NCI-H1436 (cell line): Measurements from ENCODE around the gene LHFPL2.

Source experiments
- DNase-seq: peaks from one replicate; lab custom pipeline; 2025; lab: John Stamatoyannopoulos, UW

LHFPL2 gene

GRCh38 chr5:78595458-78595921, 53.1 kb downstream of the LHFPL2 start:
- DNase-seq = no peak

DNA sequence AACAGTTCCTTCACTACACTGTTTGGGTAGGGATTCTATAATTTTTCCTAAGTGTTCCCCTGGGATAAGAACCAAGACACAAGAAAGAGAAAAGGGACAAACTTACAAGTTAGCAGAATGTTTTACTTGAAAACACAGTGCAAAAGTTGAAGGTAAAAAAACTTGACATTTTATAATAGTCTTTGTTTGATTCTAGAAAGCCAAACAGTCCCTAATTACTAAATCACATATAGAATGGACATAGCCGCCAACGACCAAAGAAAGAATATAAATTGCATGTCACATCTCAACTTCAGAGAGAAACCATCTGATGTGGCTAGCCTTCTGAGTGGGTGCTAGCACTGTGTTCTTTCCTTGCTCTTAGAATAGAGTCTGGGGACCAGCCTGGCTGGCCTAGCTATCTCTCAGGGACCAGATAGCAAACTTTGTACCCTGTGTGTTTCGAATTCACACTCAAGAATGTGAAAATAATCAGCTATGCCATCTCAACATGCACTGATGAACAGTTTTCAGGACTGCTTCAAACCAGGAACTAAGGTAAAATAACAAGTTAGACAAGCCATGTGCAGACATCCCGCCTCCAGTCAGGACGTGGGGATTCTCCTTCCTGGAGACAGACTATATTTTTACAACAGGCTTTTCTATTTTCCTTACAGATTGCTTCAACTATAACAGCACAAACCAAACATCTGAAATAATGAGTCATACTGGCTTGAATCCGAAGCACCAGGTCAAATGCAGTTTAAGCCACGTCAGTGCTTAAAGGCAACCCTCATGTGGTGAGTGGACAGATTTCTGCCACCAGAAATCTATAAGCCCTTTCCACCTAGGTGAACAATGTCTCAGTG, 53.7 kb downstream of the LHFPL2 start:
- no peak for DNase-seq

- no peak for DNase-seq
Measured at GRCh38 chr5:78594021-78594420, 54.6 kb downstream of the LHFPL2 start.

DNA sequence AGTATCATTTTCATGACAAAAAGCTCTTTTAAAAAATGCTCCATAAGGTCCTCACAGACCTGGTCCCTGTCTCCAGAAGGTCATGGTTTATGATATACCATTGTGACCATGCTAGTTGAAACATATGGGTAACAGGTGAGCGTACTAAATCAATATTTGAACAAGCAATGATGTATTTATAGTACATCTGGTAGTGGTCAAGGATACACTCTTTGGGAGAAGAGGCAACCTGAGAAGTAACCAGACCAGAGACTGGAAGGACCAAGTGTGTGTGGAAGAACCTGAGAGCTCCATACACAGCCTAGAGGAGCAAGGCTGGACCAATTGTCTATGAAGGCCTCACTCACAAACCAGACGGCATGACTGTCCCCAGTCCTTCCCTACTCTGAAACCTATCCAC, 55.1 kb downstream of the LHFPL2 start:
- no peak for DNase-seq

- DNase-seq = no peak
Measured at GRCh38 chr5:78592735-78593386, 55.7 kb downstream of the LHFPL2 start.

- DNase-seq = no peak
Measured at GRCh38 chr5:78591972-78592700, 56.4 kb downstream of the LHFPL2 start.

GRCh38 chr5:78591138-78591612, 57.4 kb downstream of the LHFPL2 start:
- DNase-seq = no peak

GRCh38 chr5:78589923-78590322, 58.6 kb downstream of the LHFPL2 start:
- DNase-seq = no peak

DNA sequence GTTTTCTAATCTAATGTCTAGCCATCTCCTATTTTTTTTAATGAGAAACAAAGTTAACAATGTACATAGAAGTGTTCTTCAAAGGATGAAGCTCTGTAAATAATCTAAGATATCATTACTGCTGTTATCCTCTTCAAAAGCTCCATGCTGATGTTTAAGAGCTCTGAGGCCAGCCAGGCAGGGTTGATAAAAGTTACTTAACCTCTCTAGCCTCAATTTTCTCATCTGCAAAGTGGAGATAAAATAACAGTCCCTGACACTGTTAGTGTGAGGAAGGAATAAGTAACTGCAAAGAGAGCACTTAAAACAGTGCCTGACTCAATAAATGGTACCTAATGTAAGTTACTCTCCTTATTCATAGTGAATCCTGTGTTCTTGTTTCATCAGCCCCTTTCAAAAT, 60.1 kb downstream of the LHFPL2 start:
- DNase-seq = no peak

- no peak for DNase-seq
Measured at GRCh38 chr5:78587775-78588291, 60.7 kb downstream of the LHFPL2 start.

GRCh38 chr5:78587081-78587774, 61.3 kb downstream of the LHFPL2 start:
- DNase-seq = no peak

DNA sequence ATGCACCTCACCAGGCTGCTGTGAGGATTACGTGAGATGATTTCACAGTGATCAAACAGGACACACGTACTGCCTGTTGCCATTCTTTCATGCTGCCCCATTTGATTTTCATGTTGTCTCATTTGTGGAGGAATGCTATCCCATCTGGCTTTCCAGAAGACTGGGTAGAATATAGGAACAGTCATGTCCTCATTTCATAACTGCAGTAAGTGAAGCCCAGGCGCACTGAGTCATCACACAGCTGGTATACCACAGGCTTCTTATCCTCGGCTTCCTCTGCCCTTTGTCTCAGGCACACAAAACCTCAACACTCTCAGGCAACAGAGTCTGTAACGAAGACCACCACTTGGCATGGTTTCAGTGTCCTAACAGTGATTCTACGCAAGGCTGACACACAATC, 62.3 kb downstream of the LHFPL2 start:
- no peak for DNase-seq

DNA sequence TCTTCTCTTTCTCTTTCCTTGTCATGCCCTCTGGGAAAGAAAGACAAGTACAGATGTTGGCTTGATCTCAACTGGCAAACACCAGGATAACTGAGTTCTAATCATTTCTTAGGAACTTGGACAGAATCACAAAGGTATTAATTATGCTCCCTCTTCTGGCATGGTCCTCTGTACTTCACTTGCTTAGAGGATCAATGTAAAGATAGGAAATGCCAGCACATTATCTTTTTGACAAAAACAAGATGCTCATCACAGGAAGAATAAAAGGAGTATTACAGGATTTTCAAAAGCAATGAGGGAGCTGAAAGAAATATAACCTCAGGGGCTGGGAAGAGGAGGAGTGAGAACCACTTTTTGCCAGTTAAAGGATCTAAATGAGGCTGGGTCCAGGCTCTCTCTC, 70.6 kb downstream of the LHFPL2 start:
- no peak for DNase-seq

DNA sequence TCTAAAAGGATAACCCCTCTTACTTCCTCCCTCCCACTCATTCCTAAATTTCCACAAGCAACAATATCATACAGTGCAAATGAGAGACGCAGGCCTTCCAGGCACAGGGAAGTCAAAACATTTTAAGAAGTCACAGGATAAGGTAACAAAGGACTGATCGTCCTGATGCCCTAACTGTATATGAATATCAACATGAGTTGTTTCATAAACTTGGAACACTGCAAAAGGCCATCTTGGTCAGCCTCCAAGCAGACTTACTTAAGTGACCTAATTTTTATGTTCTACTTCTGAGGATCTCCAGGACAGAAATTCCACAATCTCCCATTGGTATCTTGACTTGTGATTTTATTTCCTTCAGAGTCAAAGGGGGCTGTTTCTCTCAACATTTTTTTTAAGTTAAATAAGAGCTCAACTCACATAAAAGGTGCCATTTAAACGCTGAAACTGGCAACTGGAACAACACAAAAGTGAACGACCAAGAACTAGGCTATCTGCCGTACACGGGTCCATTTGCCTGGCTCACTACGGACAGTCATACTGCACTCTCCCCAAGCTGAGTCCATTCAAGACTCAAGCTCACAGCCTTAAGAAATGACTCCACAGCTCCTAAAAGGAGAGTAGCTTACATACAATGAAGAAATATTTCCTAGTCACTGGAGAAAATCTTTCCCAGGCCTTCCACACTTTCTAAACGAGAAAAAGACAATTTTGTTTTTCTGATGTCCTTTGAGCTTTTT, 71.3 kb downstream of the LHFPL2 start:
- DNase-seq = no peak

- DNase-seq = no peak
Measured at GRCh38 chr5:78576376-78576775, 72.2 kb downstream of the LHFPL2 start.

- no peak for DNase-seq
Measured at GRCh38 chr5:78574731-78575161, 73.8 kb downstream of the LHFPL2 start.

DNA sequence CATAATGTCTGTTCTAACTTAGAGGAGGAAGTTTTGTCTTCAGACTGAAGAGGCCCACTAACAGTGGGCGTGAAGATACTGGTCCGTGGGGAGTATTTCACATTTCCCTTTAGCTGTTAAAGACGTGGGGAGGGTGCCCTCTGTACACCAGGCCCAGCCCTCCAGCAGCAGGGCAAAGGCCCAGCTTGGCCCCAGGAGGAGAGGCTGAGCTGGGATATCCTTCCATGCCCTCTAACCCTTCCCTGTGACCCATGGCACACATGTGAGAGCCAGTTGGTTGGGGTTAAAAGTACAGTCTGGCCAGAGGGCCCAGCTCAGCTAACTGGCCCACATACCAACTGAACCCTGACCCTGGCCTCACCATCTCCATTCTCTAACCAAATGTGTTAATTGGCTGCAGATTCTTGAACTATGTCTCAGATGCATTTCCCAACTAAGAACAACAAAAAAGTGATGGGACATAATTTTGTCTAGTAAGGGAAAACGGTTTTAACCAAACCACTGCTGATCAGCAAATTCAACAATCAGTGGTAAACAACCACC, 74.4 kb downstream of the LHFPL2 start:
- DNase-seq = no peak

- DNase-seq = no peak
Measured at GRCh38 chr5:78573318-78573717, 75.3 kb downstream of the LHFPL2 start.

DNA sequence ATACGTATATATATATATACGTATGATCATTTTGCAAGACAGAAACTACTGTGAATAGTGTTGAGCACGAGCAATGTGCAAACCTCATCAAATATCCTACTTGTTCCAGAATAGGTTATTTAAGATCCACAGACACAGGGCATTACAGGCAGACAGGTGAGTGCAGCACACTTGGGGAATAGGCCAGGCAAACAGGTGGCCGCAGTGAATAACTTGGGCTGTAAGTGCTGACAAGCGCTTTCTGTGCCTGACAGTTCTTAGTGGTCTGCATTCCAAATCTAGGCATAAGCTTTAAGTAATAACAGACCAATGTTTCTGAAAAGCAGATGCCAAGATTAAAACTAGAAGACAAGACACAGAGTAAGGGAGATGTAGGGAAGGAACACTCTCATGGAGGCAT, 77.9 kb downstream of the LHFPL2 start:
- DNase-seq = no peak

DNA sequence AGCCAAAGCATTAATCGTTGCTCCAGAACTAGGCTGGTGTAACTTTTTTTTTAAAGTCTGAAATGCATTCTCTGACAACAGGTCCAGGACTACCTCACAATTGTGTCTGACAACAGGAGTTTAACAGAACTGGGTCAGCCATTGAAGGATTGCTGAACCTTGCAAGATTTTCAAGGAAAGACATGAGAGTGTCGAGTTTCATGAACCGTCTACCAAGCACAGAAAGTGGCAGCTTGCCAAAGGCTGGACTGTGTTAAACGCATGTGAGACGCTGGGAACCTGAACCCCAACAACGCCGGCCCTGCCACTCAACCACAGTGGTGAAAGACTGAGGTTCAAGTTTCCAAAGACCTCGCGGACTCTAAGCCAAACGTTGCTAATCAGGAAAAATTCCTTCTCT, 79.1 kb downstream of the LHFPL2 start:
- peak; percentile 29 for DNase-seq

GRCh38 chr5:78568676-78569075, 79.9 kb downstream of the LHFPL2 start:
- DNase-seq = no peak
